Kidney epithelial cell (primary cell): ENCODE data around the gene SEMA4F. TPM values are rescaled to one million over a fixed set of nuclear protein-coding genes. Genes with fewer than 3 reads are reported as not detected.
"Not testable (repeated sequence)": the region's sequence is repeated elsewhere in the genome, so short reads cannot be mapped to it uniquely, and the experiment has no call there.

ENCODE experiments used
- DNase-seq: peaks from one replicate; pipeline ENCODE4 v3.0.0-alpha.2; 2010; ENCODE audit warnings: low read depth
- H3K27me3 ChIP-seq: 2 replicates; pipeline ENCODE4 v1.6.0; 2011; ENCODE audit warnings: low read length; ENCODE audit not compliant: control insufficient read depth, insufficient read depth
- H3K36me3 ChIP-seq: 2 replicates; pipeline ENCODE4 v1.5.1; 2011; ENCODE audit warnings: low read length; ENCODE audit not compliant: control insufficient read depth, insufficient read depth
- H3K4me3 ChIP-seq: 2 replicates; pipeline ENCODE4 v1.5.1; 2011; ENCODE audit warnings: low read depth, mild to moderate bottlenecking, control low read depth, low read length
- CTCF ChIP-seq: IDR thresholded peaks from 2 replicates; pipeline ENCODE4 v1.5.1; 2011; ENCODE audit warnings: mild to moderate bottlenecking, moderate library complexity, low read length, control low read depth, inconsistent platforms; ENCODE audit not compliant: insufficient read depth, poor library complexity, severe bottlenecking
- total RNA-seq: library from RNA; depleted of rRNA; stranded (reverse); fragments of >200 nt; gene quantifications from 2 replicates; pipeline ENCODE4 v1.2.3, GENCODE V29; 2015

Gene SEMA4F
- total RNA-seq, 1 donor from 2014 or later: 16.4 TPM

DNA sequence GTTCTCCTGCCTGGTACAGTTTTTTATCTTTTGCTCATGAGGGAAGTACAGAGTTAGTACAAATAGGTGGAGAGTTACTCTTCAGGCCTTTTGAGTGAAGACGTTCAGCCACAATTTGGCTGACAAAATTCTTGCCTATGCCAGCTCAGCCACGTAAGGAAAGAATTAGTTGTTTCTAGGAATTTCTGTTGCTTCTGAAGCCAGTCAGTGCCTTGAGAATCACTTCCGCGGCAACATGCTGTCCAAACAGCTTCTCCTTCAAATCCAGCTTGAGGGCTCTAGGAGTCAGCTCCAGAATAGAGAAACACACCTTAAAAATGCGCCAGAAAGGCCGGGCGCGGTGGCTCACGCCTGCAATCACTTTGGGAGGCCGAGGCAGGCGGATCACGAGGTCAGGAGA lies 33.4 kb upstream of the SEMA4F start:
- Histone ChIP-seq H3K4me3 (no peak overlapping the region), H3K27me3 (no peaks in the 10 kb centered on the region), H3K36me3 (no peaks in the 10 kb centered on the region)
- TF ChIP-seq CTCF: no peak
- DNase-seq: no peak

GRCh38 chr2:74625658-74626425 lies 28.2 kb upstream of the SEMA4F start:
- no peak for TF ChIP-seq CTCF
- no peaks in the 10 kb centered on the region for H3K36me3 ChIP-seq
- no peak for DNase-seq
- H3K4me3 ChIP-seq: no peak overlapping the region
- no peaks in the 10 kb centered on the region for H3K27me3 ChIP-seq

GRCh38 chr2:74628538-74629105 lies 25.4 kb upstream of the SEMA4F start:
- no peak overlapping the region for H3K4me3 ChIP-seq
- no peak for DNase-seq
- TF ChIP-seq CTCF: no peak
- H3K27me3 ChIP-seq: no peaks in the 10 kb centered on the region
- H3K36me3 ChIP-seq: no peaks in the 10 kb centered on the region

GRCh38 chr2:74630454-74630853 lies 23.6 kb upstream of the SEMA4F start:
- not testable (repeated sequence) for H3K27me3 ChIP-seq, DNase-seq, H3K4me3 ChIP-seq, H3K36me3 ChIP-seq

GRCh38 chr2:74632209-74632938 lies 21.7 kb upstream of the SEMA4F start:
- TF ChIP-seq CTCF: peak; percentile 10
- H3K4me3 ChIP-seq: no peak overlapping the region
- DNase-seq: no peak
- no peaks in the 10 kb centered on the region for H3K27me3 ChIP-seq
- no peaks in the 10 kb centered on the region for H3K36me3 ChIP-seq

DNA sequence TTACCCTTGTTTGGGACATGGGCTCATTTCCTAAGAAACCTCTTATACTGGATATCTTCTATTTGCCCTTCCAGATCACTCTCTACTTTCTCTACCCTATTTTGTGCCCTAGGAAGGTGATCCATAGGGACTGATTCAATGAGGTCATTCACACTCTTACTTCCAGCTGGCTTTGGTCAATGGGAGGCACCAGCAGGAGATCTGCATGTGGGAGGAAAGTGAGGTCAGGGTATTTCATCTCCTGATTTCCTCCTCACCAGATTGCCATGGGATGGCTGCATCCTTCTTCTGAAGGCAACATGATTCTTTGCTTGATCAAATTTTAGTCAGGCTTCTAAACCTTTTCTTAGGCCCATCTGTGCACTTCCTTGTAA lies 21.1 kb upstream of the SEMA4F start:
- no peak for DNase-seq

More for the DNA sequence above, 21.1 kb upstream of the SEMA4F start:
- Histone ChIP-seq H3K27me3 (no peaks in the 10 kb centered on the region), H3K4me3 (no peak overlapping the region), H3K36me3 (no peaks in the 10 kb centered on the region)
- no peak for TF ChIP-seq CTCF
